HepG2 (cell line): Measurements from ENCODE around the gene DDX31.
"Not testable (repeated sequence)": the region's sequence is repeated elsewhere in the genome, so short reads cannot be mapped to it uniquely, and the experiment has no call there.

Experiments used
- CHD4 ChIP-seq: fragments of 200-600 bp; sonication (generic); IDR thresholded peaks from 2 replicates; pipeline ENCODE4 v1.7.0; 2017; ENCODE audit warnings: mild to moderate bottlenecking, low read length, borderline replicate concordance
- CREB1 ChIP-seq, 2 experiments: fragments of 450-650 bp in 1 of 2; IDR thresholded peaks; 2 replicates each; pipeline ENCODE4 v1.6.1; 2016 to 2017; ENCODE audit warnings: control low read depth in 1 of 2, mild to moderate bottlenecking in 1 of 2, missing compliant biosample characterization in 1 of 2, missing genetic modification characterization in 1 of 2
- CTCF ChIP-seq: sonication (generic); formaldehyde crosslinking; IDR thresholded peaks from 2 replicates; pipeline ENCODE4 v1.5.0; 2020; ENCODE audit warnings: mild to moderate bottlenecking, missing genetic modification reagents, moderate library complexity
- HDAC6 ChIP-seq: fragments of 200-600 bp; sonication (generic); IDR thresholded peaks from 2 replicates; pipeline ENCODE4 v1.7.0; 2017; ENCODE audit warnings: mild to moderate bottlenecking, antibody characterized with exemption, low read length, low read depth
- ZMAT5 ChIP-seq: sonication (generic); formaldehyde crosslinking; IDR thresholded peaks from 2 replicates; pipeline ENCODE4 v1.5.0; 2020; ENCODE audit warnings: mild to moderate bottlenecking, low read depth, missing genetic modification reagents, borderline replicate concordance
- ZNF263 ChIP-seq: sonication (generic); formaldehyde crosslinking; IDR thresholded peaks from 2 replicates; pipeline ENCODE4 v1.4.0; 2020; ENCODE audit warnings: missing genetic modification reagents
- ZNF292 ChIP-seq: sonication (generic); formaldehyde crosslinking; IDR thresholded peaks from 2 replicates; pipeline ENCODE4 v1.8.1; 2022; ENCODE audit warnings: mild to moderate bottlenecking, low read depth, missing genetic modification reagents, borderline replicate concordance
- ZSCAN22 ChIP-seq: sonication (generic); formaldehyde crosslinking; IDR thresholded peaks from 2 replicates; pipeline ENCODE4 v1.4.0; 2020; ENCODE audit warnings: mild to moderate bottlenecking, missing genetic modification reagents

GRCh38 chr9:132711152-132711551 lies 41.4 kb upstream of the DDX31 start:
- TF ChIP-seq ZSCAN22 (CRISPR knock-in tag); ZMAT5 (CRISPR knock-in tag); ZNF292 (CRISPR knock-in tag); ZNF263; HDAC6; CREB1 (IDR thresholded peaks at IDR 0.05); CREB1 (CRISPR knock-in tag; IDR thresholded peaks at IDR 0.05); CTCF; CHD4: not testable (repeated sequence)
